K562 (cell line): ENCODE results near the gene MXRA7. TPM values are rescaled to one million over a fixed set of nuclear protein-coding genes. Genes with fewer than 3 reads are reported as not detected.
A peak's percentile ranks its signal among the peaks of the same experiment; 100 is the strongest.

Experiments used
- ASH1L ChIP-seq: fragments of 450-650 bp; IDR thresholded peaks from 2 replicates; pipeline ENCODE4 v1.6.1; 2018; ENCODE audit warnings: borderline replicate concordance, mild to moderate bottlenecking, low read depth; ENCODE audit not compliant: partially characterized antibody
- NCOR1 ChIP-seq: fragments of 450-650 bp; IDR thresholded peaks from 2 replicates; pipeline ENCODE4 v1.6.1; 2016; ENCODE audit warnings: mild to moderate bottlenecking, moderate library complexity
- OTX1 ChIP-seq: fragments of 450-650 bp; formaldehyde crosslinking; IDR thresholded peaks from 2 replicates; pipeline ENCODE4 v1.4.0; 2022; ENCODE audit warnings: mild to moderate bottlenecking
- TAF7 ChIP-seq: fragments of 450-650 bp; IDR thresholded peaks from 2 replicates; pipeline ENCODE4 v1.6.1; 2016; ENCODE audit warnings: missing genetic modification characterization, missing compliant biosample characterization
- TCF7 ChIP-seq: sonication (generic); IDR thresholded peaks from 2 replicates; pipeline ENCODE4 v1.6.1; 2016; ENCODE audit warnings: antibody characterized with exemption, borderline replicate concordance
- ZBTB7A ChIP-seq: IDR thresholded peaks from 2 replicates; pipeline ENCODE4 v1.6.1; 2011; ENCODE audit warnings: low read depth, mild to moderate bottlenecking, low read length, moderate library complexity, borderline replicate concordance; ENCODE audit not compliant: control insufficient read depth
- ZNF778 ChIP-seq: fragments of 450-650 bp; formaldehyde crosslinking; IDR thresholded peaks from 2 replicates; pipeline ENCODE4 v1.4.0; 2020; ENCODE audit warnings: mild to moderate bottlenecking, moderate library complexity
- polyA plus RNA-seq, 8 experiments: library from polyadenylated mRNA; depleted of rRNA in 4 of 8; stranded (reverse) in 5 of 8; unstranded in 3 of 8; fragments of >200 nt; fragmentation: Nextera tagmentation in 2 of 8; fragmentation: Illumina TruSeq in 1 of 8; extraction: Ambion mirVana in 2 of 8; extraction: Trizol in 1 of 8; gene quantifications; 2 replicates each; pipeline versions ENCODE4 v1.2.1 to v1.2.3, GENCODE V29; 2011 to 2014; ENCODE audit warnings: inconsistent platforms in 1 of 8, missing spikeins in 1 of 8
- total RNA-seq, 7 experiments: library from RNA; depleted of rRNA in 6 of 7; stranded (reverse); fragments of >200 nt in 6 of 7; fragmentation: Illumina TruSeq in 2 of 7; extraction: Trizol in 2 of 7; gene quantifications; 2 replicates each; pipeline versions ENCODE4 v1.2.1 to v1.2.3, GENCODE V29; 2011 to 2021; ENCODE audit warnings: low replicate concordance in 1 of 7
- TF ChIP-seq, protein P1 (sequence below): fragments of 450-650 bp; IDR thresholded peaks from 2 replicates; pipeline ENCODE4 v1.6.1; 2017; ENCODE audit warnings: mild to moderate bottlenecking, moderate library complexity
- TF ChIP-seq, protein P2 (sequence below): fragments of 450-650 bp; formaldehyde crosslinking; IDR thresholded peaks from 2 replicates; pipeline ENCODE4 v1.4.0; 2020; ENCODE audit warnings: mild to moderate bottlenecking, moderate library complexity
- TF ChIP-seq, protein P3 (sequence below): fragments of 200-800 bp; sonication (Bioruptor generic); IDR thresholded peaks from 2 replicates; pipeline ENCODE4 v1.6.1; 2017; ENCODE audit warnings: missing genetic modification characterization, missing compliant biosample characterization
- TF ChIP-seq, protein P4 (sequence below): fragments of 200-600 bp; sonication (generic); IDR thresholded peaks from one replicate; pipeline ENCODE4 v1.6.1; 2012; ENCODE audit warnings: mild to moderate bottlenecking, low read depth, low read length, inconsistent platforms

Gene MXRA7
- total and polyA plus RNA-seq, 9 of the 15 experiments (the other 6 are each of a cell fraction or from before 2014, with no cell fraction given), result 2.6 to 38.4 (median 14.3) TPM

DNA sequence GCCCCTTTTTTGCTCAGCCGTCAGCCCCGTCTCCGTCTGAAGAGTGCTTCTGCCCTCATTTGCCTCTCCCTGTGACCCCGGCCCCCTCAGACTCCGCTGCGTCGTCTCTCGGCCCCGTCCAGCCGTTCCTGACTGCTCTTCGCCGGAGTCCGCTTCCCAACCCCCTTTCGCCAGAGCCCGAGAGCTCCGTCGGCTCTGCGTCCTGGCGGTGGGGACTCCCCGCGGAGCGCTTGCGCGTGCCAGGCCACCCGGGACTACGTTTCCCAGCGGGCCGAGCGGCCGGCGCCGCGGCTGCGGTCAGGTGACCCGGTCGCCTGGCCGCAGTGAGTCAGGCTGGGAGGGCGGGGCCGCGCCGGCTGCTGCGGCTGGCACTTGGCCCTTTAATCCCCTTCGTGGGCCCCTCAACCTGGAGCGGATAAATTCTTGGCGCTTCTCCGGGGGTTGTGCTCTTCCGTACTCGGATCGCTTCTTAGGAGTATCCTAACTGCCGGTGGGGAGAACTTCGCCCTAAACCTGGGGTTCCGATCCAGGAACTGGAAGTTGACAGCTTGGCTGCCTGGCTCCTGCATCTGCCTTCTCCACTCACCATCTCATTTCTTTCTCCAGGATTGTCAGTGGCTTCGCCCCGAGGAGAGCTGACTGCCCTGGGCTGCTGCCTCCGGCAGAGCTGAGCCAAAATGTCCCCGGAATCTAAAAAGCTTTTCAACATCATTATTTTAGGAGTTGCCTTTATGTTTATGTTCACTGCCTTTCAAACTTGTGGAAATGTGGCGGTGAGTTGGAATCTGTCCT lies 27.1 kb upstream of the MXRA7 start, which contains the start of gene MFSD11 (continued):
- TF ChIP-seq, protein P1, sequence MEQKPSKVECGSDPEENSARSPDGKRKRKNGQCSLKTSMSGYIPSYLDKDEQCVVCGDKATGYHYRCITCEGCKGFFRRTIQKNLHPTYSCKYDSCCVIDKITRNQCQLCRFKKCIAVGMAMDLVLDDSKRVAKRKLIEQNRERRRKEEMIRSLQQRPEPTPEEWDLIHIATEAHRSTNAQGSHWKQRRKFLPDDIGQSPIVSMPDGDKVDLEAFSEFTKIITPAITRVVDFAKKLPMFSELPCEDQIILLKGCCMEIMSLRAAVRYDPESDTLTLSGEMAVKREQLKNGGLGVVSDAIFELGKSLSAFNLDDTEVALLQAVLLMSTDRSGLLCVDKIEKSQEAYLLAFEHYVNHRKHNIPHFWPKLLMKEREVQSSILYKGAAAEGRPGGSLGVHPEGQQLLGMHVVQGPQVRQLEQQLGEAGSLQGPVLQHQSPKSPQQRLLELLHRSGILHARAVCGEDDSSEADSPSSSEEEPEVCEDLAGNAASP, result no peak
- TF ChIP-seq, protein P2, sequence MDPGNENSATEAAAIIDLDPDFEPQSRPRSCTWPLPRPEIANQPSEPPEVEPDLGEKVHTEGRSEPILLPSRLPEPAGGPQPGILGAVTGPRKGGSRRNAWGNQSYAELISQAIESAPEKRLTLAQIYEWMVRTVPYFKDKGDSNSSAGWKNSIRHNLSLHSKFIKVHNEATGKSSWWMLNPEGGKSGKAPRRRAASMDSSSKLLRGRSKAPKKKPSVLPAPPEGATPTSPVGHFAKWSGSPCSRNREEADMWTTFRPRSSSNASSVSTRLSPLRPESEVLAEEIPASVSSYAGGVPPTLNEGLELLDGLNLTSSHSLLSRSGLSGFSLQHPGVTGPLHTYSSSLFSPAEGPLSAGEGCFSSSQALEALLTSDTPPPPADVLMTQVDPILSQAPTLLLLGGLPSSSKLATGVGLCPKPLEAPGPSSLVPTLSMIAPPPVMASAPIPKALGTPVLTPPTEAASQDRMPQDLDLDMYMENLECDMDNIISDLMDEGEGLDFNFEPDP (CRISPR knock-in tag), result no peak
- TF ChIP-seq ZBTB7A, result peak; percentile 72
- no peak for TF ChIP-seq OTX1 (CRISPR knock-in tag)
- peak; percentile 62; the same call in 1 of the 2 replicates for TF ChIP-seq NCOR1
- TF ChIP-seq ZNF778 (CRISPR knock-in tag), result no peak
- TF ChIP-seq, protein P3, sequence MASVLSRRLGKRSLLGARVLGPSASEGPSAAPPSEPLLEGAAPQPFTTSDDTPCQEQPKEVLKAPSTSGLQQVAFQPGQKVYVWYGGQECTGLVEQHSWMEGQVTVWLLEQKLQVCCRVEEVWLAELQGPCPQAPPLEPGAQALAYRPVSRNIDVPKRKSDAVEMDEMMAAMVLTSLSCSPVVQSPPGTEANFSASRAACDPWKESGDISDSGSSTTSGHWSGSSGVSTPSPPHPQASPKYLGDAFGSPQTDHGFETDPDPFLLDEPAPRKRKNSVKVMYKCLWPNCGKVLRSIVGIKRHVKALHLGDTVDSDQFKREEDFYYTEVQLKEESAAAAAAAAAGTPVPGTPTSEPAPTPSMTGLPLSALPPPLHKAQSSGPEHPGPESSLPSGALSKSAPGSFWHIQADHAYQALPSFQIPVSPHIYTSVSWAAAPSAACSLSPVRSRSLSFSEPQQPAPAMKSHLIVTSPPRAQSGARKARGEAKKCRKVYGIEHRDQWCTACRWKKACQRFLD (CRISPR knock-in tag), result no peak
- peak; percentile 69; the same call in 1 of the 2 replicates for TF ChIP-seq TAF7 (tag)
- TF ChIP-seq, protein P4, sequence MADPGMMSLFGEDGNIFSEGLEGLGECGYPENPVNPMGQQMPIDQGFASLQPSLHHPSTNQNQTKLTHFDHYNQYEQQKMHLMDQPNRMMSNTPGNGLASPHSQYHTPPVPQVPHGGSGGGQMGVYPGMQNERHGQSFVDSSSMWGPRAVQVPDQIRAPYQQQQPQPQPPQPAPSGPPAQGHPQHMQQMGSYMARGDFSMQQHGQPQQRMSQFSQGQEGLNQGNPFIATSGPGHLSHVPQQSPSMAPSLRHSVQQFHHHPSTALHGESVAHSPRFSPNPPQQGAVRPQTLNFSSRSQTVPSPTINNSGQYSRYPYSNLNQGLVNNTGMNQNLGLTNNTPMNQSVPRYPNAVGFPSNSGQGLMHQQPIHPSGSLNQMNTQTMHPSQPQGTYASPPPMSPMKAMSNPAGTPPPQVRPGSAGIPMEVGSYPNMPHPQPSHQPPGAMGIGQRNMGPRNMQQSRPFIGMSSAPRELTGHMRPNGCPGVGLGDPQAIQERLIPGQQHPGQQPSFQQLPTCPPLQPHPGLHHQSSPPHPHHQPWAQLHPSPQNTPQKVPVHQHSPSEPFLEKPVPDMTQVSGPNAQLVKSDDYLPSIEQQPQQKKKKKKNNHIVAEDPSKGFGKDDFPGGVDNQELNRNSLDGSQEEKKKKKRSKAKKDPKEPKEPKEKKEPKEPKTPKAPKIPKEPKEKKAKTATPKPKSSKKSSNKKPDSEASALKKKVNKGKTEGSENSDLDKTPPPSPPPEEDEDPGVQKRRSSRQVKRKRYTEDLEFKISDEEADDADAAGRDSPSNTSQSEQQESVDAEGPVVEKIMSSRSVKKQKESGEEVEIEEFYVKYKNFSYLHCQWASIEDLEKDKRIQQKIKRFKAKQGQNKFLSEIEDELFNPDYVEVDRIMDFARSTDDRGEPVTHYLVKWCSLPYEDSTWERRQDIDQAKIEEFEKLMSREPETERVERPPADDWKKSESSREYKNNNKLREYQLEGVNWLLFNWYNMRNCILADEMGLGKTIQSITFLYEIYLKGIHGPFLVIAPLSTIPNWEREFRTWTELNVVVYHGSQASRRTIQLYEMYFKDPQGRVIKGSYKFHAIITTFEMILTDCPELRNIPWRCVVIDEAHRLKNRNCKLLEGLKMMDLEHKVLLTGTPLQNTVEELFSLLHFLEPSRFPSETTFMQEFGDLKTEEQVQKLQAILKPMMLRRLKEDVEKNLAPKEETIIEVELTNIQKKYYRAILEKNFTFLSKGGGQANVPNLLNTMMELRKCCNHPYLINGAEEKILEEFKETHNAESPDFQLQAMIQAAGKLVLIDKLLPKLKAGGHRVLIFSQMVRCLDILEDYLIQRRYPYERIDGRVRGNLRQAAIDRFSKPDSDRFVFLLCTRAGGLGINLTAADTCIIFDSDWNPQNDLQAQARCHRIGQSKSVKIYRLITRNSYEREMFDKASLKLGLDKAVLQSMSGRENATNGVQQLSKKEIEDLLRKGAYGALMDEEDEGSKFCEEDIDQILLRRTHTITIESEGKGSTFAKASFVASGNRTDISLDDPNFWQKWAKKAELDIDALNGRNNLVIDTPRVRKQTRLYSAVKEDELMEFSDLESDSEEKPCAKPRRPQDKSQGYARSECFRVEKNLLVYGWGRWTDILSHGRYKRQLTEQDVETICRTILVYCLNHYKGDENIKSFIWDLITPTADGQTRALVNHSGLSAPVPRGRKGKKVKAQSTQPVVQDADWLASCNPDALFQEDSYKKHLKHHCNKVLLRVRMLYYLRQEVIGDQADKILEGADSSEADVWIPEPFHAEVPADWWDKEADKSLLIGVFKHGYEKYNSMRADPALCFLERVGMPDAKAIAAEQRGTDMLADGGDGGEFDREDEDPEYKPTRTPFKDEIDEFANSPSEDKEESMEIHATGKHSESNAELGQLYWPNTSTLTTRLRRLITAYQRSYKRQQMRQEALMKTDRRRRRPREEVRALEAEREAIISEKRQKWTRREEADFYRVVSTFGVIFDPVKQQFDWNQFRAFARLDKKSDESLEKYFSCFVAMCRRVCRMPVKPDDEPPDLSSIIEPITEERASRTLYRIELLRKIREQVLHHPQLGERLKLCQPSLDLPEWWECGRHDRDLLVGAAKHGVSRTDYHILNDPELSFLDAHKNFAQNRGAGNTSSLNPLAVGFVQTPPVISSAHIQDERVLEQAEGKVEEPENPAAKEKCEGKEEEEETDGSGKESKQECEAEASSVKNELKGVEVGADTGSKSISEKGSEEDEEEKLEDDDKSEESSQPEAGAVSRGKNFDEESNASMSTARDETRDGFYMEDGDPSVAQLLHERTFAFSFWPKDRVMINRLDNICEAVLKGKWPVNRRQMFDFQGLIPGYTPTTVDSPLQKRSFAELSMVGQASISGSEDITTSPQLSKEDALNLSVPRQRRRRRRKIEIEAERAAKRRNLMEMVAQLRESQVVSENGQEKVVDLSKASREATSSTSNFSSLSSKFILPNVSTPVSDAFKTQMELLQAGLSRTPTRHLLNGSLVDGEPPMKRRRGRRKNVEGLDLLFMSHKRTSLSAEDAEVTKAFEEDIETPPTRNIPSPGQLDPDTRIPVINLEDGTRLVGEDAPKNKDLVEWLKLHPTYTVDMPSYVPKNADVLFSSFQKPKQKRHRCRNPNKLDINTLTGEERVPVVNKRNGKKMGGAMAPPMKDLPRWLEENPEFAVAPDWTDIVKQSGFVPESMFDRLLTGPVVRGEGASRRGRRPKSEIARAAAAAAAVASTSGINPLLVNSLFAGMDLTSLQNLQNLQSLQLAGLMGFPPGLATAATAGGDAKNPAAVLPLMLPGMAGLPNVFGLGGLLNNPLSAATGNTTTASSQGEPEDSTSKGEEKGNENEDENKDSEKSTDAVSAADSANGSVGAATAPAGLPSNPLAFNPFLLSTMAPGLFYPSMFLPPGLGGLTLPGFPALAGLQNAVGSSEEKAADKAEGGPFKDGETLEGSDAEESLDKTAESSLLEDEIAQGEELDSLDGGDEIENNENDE, result no peak
- no peak for TF ChIP-seq TCF7
- no peak for TF ChIP-seq ASH1L
